HG03060 (cell line): Measurements from ENCODE around the gene SIDT2.

Source experiments
- ATAC-seq: cut with Tn5 transposase; IDR thresholded peaks from one replicate; pipeline ENCODE4 v1.9.1; 2021; ENCODE audit warnings: low read depth, moderate number of reproducible peaks; ENCODE audit not compliant: unreplicated experiment

SIDT2 gene

GRCh38 chr11:117238221-117238620, 59.7 kb downstream of the SIDT2 start:
- ATAC-seq: no peak

- ATAC-seq: no peak
Measured at GRCh38 chr11:117239295-117239694, 60.8 kb downstream of the SIDT2 start.
